Measurements from ENCODE around the gene ABHD10.
"Not testable (repeated sequence)": the region's sequence is repeated elsewhere in the genome, so short reads cannot be mapped to it uniquely, and the experiment has no call there.

The ABHD10 gene

DNA sequence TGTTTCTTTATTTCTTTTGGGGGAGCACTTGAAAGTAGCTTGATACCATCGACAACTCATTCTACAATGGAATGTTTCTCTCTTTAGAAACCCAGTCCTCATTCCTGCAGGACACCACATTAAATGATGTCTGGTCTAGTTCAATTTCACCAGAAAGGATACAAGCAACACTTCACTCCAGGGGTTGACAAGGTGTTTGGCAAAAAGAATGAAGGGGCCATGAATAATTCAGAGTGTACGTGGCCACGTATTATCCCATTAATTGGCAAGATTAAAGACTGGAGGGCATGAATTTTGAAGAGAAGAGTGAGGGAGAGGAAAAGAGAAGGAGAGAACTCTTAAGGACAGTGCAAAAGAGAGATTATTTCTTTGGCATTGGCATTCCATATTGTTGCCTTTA lies 56.4 kb downstream of the ABHD10 start:
- no peak for DNase-seq

DNA sequence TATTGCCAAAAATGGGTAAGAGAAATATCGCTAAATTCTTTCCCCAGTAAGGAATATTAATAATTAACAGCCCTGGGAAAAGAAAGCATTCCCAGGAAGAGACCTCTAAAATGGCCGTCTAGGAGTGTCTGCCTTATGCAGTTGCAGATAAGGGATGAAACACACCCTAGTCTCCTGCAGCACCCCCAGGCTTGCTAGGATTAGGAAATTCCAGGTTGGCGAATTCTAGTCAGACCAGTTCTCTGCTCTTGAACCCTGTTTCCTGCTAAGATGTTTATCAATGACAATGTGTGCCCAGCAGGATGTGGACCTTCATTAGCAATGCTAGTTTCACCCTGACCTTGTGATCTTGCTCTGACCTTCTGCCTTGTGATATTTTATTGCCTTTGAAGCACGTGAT lies 58.4 kb downstream of the ABHD10 start:
- not testable (repeated sequence) for DNase-seq

DNA sequence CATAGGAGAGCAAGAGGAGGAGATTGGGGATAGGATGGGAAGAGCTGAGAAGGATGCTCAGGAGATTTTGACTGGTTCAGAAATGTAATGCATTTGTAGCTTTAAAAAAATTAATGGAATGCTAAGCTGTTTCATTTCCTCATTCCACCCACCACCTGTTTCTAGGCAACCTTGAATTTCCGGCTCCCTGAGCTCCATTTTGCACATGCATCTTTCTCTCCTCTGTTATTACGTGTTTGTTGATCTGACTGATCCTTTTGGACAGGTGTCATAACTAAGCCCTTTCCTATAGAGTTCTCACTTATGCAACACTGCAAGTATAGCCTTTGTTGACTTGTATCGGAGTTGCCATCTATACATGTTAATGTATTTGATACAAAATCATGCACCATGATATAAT lies 60.0 kb downstream of the ABHD10 start:
- no peak for DNase-seq

DNA sequence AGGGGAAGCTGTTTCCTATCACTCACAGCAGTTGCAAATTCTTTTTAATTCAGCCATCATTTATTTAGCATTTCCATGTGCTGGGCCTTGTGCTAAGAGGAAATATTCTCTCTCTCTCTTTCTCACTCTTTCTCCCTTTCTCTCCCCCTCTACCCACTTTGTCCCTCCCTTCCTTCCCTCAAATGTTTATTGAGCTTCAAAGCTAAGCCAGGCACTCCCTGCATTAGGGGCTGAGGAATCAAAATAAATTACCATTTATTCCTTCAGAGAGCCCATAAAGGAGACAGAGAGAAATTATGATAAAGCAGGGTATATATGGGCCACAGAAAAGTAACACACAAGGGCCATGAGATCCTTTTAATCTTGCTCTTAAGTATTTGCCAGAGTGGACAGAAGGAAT lies 62.5 kb downstream of the ABHD10 start:
- DNase-seq = no peak

DNA sequence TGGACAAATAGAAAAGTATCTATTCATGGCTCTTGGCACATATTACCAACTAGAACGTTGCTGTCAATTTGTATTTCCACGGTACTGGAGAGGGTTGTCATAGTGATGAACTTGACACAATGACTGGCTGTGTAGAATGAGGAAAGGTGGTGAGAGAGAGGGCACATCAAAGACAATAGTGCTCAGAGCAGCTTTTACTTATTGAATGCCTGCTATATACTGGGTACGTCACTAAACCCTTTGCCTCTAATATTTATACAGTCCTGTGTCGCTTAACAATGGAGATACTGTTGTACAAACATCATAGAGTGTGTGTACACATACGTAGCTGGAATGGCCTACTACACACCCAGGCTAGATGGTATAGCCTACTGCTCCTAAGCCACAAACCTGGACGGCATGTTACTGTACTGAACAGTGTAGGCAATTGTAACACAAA lies 64.0 kb downstream of the ABHD10 start:
- no peak for DNase-seq
